HEK293T (cell line): ENCODE measurements around the gene SLC6A19.

ENCODE experiments used
- CTCF ChIA-PET: fragments of 350-600 bp; formaldehyde crosslinking; extraction: SDS; loops from one replicate; lab custom pipeline; 2021; ENCODE audit warnings: antibody characterized with exemption, inconsistent platforms; lab: Yijun Ruan, JAX
- POLR2A ChIA-PET: fragments of 350-600 bp; formaldehyde crosslinking; extraction: SDS; loops from one replicate; lab custom pipeline; 2020; ENCODE audit warnings: antibody characterized with exemption, inconsistent platforms; lab: Yijun Ruan, JAX
- DNase-seq: peaks from one replicate; pipeline ENCODE4 v3.0.0; 2012; ENCODE audit warnings: mixed read lengths; ENCODE audit errors: extremely low spot score
- ARNT ChIP-seq: fragments of 450-650 bp; IDR thresholded peaks from 2 replicates; pipeline ENCODE4 v1.6.1; 2017; ENCODE audit warnings: mild to moderate bottlenecking
- BHLHE40 ChIP-seq: fragments of 450-650 bp; IDR thresholded peaks from 2 replicates; pipeline ENCODE4 v1.6.1; 2016; ENCODE audit warnings: mild to moderate bottlenecking, moderate library complexity, borderline replicate concordance
- CTBP1 ChIP-seq: fragments of 450-650 bp; IDR thresholded peaks from 2 replicates; pipeline ENCODE4 v1.6.1; 2016; ENCODE audit warnings: borderline replicate concordance
- ELF4 ChIP-seq: fragments of 450-650 bp; IDR thresholded peaks from 2 replicates; pipeline ENCODE4 v1.6.1; 2017; ENCODE audit warnings: antibody characterized with exemption
- FOXA1 ChIP-seq: fragments of 450-650 bp; IDR thresholded peaks from 2 replicates; pipeline ENCODE4 v1.6.1; 2016; ENCODE audit warnings: mild to moderate bottlenecking
- FOXK2 ChIP-seq: fragments of 450-650 bp; IDR thresholded peaks from 2 replicates; pipeline ENCODE4 v1.6.1; 2016; ENCODE audit warnings: mild to moderate bottlenecking
- FOXM1 ChIP-seq: fragments of 450-650 bp; IDR thresholded peaks from 2 replicates; pipeline ENCODE4 v1.6.1; 2017; ENCODE audit warnings: mild to moderate bottlenecking, borderline replicate concordance
- HDGF ChIP-seq: fragments of 450-650 bp; IDR thresholded peaks from 2 replicates; pipeline ENCODE4 v1.6.1; 2017; ENCODE audit warnings: antibody characterized with exemption, borderline replicate concordance
- L3MBTL2 ChIP-seq: fragments of 450-650 bp; conservative IDR thresholded peaks from 2 replicates; pipeline ENCODE4 v1.6.1; 2016; ENCODE audit warnings: mild to moderate bottlenecking
- LEF1 ChIP-seq: fragments of 450-650 bp; IDR thresholded peaks from 2 replicates; pipeline ENCODE4 v1.6.1; 2017; ENCODE audit warnings: mild to moderate bottlenecking, borderline replicate concordance
- NFRKB ChIP-seq: fragments of 450-650 bp; IDR thresholded peaks from 2 replicates; pipeline ENCODE4 v1.6.1; 2016; ENCODE audit warnings: mild to moderate bottlenecking, moderate library complexity
- SP1 ChIP-seq: fragments of 450-650 bp; IDR thresholded peaks from 2 replicates; pipeline ENCODE4 v1.6.1; 2017
- SUZ12 ChIP-seq: fragments of 450-650 bp; IDR thresholded peaks from 2 replicates; pipeline ENCODE4 v1.6.1; 2016; ENCODE audit warnings: mild to moderate bottlenecking
- TARDBP ChIP-seq: fragments of 450-650 bp; IDR thresholded peaks from 2 replicates; pipeline ENCODE4 v1.6.1; 2016
- ZNF384 ChIP-seq: fragments of 450-650 bp; IDR thresholded peaks from 2 replicates; pipeline ENCODE4 v1.6.1; 2016
- TF ChIP-seq, protein P1 (sequence below): fragments of 450-650 bp; IDR thresholded peaks from 2 replicates; pipeline ENCODE4 v1.6.1; 2016

The SLC6A19 gene

DNA sequence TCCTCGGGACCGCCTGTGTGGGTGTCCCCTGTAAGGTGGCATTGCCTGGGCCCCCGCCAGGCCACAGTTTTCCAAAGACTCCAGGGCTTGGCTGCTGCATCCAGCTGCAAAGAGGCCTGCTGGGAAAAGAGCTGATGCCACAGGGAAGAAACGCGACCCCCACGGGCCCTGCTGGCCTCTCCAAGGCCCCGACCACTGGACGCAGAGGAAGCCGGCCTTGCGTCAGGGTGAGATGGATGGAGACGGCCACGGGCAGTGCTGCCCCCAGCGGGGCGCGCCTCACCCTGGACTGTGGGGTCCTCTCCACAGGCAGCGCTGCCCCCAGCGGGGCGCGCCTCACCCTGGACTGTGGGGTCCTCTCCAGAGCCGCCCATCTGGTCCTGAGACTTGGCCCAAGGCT lies 21.3 kb upstream of the SLC6A19 start:
- no peak for DNase-seq
- no peak for TF ChIP-seq L3MBTL2
- TF ChIP-seq HDGF = no peak
- no peak for TF ChIP-seq FOXK2
- no peak for TF ChIP-seq NFRKB
- TF ChIP-seq, protein P1, sequence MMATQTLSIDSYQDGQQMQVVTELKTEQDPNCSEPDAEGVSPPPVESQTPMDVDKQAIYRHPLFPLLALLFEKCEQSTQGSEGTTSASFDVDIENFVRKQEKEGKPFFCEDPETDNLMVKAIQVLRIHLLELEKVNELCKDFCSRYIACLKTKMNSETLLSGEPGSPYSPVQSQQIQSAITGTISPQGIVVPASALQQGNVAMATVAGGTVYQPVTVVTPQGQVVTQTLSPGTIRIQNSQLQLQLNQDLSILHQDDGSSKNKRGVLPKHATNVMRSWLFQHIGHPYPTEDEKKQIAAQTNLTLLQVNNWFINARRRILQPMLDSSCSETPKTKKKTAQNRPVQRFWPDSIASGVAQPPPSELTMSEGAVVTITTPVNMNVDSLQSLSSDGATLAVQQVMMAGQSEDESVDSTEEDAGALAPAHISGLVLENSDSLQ = no peak
- TF ChIP-seq FOXA1 = no peak
- TF ChIP-seq TARDBP = no peak
- no peak for TF ChIP-seq LEF1
- no peak for TF ChIP-seq ZNF384
- no peak for TF ChIP-seq SUZ12
- TF ChIP-seq CTBP1 = no peak
- TF ChIP-seq ELF4 = no peak
- no peak for TF ChIP-seq SP1
- TF ChIP-seq BHLHE40 = no peak
- TF ChIP-seq FOXM1 = no peak
- no peak for TF ChIP-seq ARNT
- ChIA-PET POLR2A (no interaction called here), CTCF (no interaction called here)

DNA sequence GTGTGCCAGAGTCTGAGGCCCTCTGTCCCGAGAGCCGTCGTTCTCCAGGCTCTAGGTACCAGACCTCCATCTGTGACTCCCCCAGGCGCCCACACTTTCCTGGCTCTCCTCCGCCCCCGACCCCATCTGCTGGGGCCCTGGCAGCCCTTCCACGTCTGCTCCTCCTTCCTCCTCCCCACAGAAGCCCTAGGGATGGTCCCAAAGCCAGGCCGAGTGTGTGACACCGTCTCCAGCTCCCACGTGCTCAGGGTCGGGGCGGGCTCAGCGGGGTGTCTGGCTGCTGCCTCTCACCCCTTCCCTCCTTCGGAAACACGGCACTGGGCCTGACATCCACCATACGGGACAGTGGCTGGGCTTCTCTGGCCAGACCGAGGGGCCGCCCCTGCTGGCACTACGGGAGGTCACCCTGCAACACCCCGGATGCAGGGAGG lies 20.5 kb upstream of the SLC6A19 start:
- CTCF ChIA-PET = interaction anchor here (0.8 kb wide), 1 partner anchor 51 kb away, joined by 3 read pairs; no protein-coding TSS in a partner anchor
- no peak for TF ChIP-seq NFRKB
- TF ChIP-seq, protein P1 = no peak
- no peak for TF ChIP-seq SP1
- TF ChIP-seq FOXK2 = no peak
- no peak for TF ChIP-seq L3MBTL2
- DNase-seq = no peak
- POLR2A ChIA-PET = no interaction called here

DNA sequence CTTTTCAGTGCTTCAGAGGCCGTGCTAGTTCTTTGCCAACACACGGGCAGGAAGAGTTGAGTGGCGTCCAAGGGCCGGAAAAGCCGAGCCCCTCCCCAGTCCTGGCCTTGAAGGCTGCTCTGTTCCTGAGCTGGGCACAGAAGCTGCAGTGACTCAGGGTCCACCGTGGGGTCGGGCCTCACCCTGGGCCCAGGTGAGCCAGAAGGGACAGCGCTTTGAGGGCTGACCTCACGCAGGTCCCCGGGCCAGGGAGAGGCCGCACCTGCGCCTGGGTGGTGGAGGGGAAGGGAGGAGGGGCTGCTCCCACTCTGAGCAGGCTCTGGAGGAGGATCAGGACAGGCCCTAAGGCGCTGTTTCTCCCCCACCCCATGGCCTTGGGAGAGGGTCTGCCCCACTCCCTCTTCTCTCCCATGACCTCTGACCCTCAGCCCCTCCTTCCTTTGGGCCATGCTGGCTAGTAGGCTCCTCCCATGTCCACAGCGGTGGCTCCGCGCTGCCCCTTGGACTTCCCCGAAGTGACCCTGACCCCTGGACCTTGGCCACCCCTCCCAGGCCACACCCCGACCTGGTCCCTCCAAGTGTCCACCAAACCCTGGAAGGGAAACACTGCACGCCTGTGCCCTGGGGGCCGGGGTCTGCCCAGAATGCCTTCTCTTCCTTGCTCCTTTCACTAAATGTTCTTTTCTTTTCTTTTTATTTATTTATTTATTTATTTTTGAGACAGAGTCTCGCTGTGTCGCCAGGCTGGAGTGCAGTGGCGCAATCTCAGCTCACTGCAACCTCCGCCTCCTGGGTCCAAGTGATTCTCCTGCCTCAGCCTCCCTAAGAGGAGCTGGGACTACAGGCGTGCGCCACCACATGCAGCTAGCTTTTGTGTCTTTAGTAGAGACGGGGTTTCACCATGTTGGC lies 19.7 kb upstream of the SLC6A19 start:
- ChIA-PET CTCF (no interaction called here), POLR2A (no interaction called here)
- TF ChIP-seq CTBP1 (no peak), SP1 (no peak), ELF4 (no peak), BHLHE40 (no peak), TARDBP (no peak), FOXK2 (no peak), LEF1 (no peak), SUZ12 (no peak), ARNT (no peak), L3MBTL2 (no peak), NFRKB (no peak)
- TF ChIP-seq, protein P1 = no peak
- DNase-seq = no peak

DNA sequence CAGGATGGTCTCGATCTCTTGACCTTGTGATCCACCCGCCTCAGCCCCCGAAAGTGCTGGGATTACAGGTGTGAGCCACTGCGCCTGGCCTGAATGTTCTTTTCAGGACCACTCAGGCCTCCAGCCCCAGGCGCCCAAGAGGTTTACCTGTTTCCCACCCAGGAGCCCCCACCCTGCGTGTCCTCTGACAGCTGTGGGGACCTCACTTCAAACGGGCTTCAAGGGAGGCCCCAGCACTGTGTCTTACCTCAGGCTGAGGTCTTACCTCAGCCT lies 19.1 kb upstream of the SLC6A19 start:
- ChIA-PET CTCF (no interaction called here), POLR2A (no interaction called here)
- no peak for DNase-seq
- no peak for TF ChIP-seq ARNT

DNA sequence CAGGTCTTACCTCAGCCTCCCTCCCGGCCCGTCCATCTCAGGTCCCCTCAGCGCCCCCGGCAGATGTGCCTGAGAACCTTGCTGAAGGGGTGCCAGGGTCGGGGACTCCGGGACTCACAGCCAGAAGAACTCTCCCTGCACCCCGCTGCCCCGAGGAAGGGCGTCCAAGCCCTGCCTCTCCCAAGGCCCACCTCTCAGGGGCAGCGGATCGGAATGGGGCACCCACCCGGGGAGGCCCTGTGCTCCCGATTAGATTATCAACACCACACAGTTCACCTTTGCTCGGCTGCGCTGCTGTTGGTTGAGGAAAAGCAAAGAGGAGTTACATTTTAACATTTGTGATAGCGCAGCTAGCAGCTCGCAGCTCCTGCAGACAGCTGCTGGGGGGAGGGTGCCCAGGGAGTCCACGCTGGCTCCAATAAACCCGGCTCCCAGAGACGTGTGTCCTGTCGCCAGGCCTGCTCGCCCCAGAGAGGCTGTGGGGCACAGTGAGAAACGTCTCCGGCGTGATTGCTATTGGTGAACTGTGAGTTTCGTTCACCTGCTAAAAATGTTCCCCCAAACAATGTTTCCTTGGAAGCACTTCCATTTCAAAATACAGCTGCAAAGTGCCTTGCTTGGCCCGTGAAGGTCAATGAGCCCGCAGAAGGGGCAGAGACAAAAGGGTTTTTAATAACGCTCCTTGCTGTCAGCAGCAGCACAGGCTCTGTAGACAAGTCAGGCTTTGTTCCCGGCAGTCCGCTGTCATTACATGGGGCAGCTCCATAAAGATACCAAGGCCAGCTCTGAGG lies 18.6 kb upstream of the SLC6A19 start:
- CTCF ChIA-PET = interaction anchor here (0.7 kb wide), 1 partner anchor 9 kb away, joined by 3 read pairs; no protein-coding TSS in a partner anchor
- DNase-seq = no peak

More for the DNA sequence above, 18.6 kb upstream of the SLC6A19 start:
- TF ChIP-seq BHLHE40 (no peak), ARNT (no peak), NFRKB (no peak), FOXK2 (no peak), LEF1 (no peak), TARDBP (no peak), SP1 (no peak), ZNF384 (no peak), HDGF (no peak), L3MBTL2 (no peak), FOXA1 (no peak), CTBP1 (no peak), SUZ12 (no peak), ELF4 (no peak), FOXM1 (no peak)
- TF ChIP-seq, protein P1 = no peak
- POLR2A ChIA-PET = no interaction called here
